Ovary (tissue), 3 donors: ENCODE measurements around the gene SPATA2.

Experiments used
- POLR2A ChIP-seq: fragments of 450-650 bp; IDR thresholded peaks from one replicate; pipeline ENCODE4 v1.6.1; 2017; ENCODE audit warnings: antibody characterized with exemption, mild to moderate bottlenecking, moderate library complexity
- TF ChIP-seq, protein P1 (sequence below), 3 donors: fragments of 450-650 bp in 2 of 3; fragments of 200-600 bp in 1 of 3; IDR thresholded peaks; one replicate each; pipeline versions ENCODE4 v1.5.1 to v1.8.0; 2016 to 2022; ENCODE audit warnings: antibody characterized with exemption in 3 of 3, mild to moderate bottlenecking in 1 of 3
- donor health status: DM: no; HTN: no; CAD: no.

DNA sequence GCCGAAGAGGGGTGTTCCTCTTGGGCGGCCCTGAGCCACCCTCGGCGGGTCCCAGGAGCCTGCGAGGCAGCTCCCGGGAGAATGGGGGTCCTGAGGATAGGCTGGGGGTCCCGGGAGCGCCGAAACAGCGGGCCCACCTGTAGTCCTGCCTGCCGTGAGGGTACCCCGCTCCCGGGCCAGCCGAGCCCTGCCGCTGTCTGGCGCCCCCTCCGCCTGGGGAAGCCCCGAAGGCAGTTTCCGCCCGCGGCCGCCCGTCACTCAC is 280 bp downstream of the SPATA2 start:
- TF ChIP-seq, protein P1, sequence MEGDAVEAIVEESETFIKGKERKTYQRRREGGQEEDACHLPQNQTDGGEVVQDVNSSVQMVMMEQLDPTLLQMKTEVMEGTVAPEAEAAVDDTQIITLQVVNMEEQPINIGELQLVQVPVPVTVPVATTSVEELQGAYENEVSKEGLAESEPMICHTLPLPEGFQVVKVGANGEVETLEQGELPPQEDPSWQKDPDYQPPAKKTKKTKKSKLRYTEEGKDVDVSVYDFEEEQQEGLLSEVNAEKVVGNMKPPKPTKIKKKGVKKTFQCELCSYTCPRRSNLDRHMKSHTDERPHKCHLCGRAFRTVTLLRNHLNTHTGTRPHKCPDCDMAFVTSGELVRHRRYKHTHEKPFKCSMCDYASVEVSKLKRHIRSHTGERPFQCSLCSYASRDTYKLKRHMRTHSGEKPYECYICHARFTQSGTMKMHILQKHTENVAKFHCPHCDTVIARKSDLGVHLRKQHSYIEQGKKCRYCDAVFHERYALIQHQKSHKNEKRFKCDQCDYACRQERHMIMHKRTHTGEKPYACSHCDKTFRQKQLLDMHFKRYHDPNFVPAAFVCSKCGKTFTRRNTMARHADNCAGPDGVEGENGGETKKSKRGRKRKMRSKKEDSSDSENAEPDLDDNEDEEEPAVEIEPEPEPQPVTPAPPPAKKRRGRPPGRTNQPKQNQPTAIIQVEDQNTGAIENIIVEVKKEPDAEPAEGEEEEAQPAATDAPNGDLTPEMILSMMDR (IDR thresholded peaks at IDR 0.05), result no peak
- TF ChIP-seq POLR2A, result no peak
